Cardiac muscle cell (in vitro differentiated cells and primary cell): ENCODE data around the gene PLCXD3. TPM values are rescaled to one million over a fixed set of nuclear protein-coding genes. Genes with fewer than 3 reads are reported as not detected.

ENCODE experiments used
- DNase-seq, 2 donors: peaks; one replicate each; pipeline versions ENCODE4 v3.0.0 to v3.0.0-alpha.2; 2010 to 2017; ENCODE audit warnings: low read depth in 1 of 2, low spot score in 1 of 2
- H3K27ac ChIP-seq: fragments of 200-600 bp; sonication (generic); 2 replicates; pipeline ENCODE4 v1.5.1; 2016
- H3K27me3 ChIP-seq: fragments of 200-600 bp; sonication (generic); 2 replicates; pipeline ENCODE4 v1.6.0; 2016; ENCODE audit warnings: control low read depth
- H3K36me3 ChIP-seq: fragments of 200-600 bp; sonication (generic); 2 replicates; pipeline ENCODE4 v1.5.1; 2016; ENCODE audit warnings: control low read depth
- H3K4me1 ChIP-seq: fragments of 200-600 bp; sonication (generic); 2 replicates; pipeline ENCODE4 v1.8.1; 2017; ENCODE audit warnings: low read depth, mild to moderate bottlenecking, mixed run types
- H3K4me3 ChIP-seq: fragments of 200-600 bp; sonication (generic); 2 replicates; pipeline ENCODE4 v1.5.1; 2016; ENCODE audit warnings: mild to moderate bottlenecking
- H3K9me3 ChIP-seq: fragments of 200-600 bp; sonication (generic); 2 replicates; pipeline ENCODE4 v1.5.1; 2017; ENCODE audit warnings: low read depth, mild to moderate bottlenecking, control low read depth
- CTCF ChIP-seq: IDR thresholded peaks from 2 replicates; pipeline ENCODE4 v1.5.1; 2012; ENCODE audit warnings: low read depth, mild to moderate bottlenecking, low read length
- polyA plus RNA-seq: library from polyadenylated mRNA; unstranded; fragments of >200 nt; fragmentation: Nextera tagmentation; extraction: Ambion mirVana; gene quantifications from 2 replicates; pipeline ENCODE4 v1.2.1, GENCODE V29; 2016
- total RNA-seq: library from RNA; depleted of rRNA; stranded (reverse); fragments of >200 nt; gene quantifications from 2 replicates; pipeline ENCODE4 v1.2.3, GENCODE V29; 2016

Gene PLCXD3
- total and polyA plus RNA-seq, 2 experiments from 2014 or later, result 7.9 to 58.6 TPM

GRCh38 chr5:41524174-41524573, 13.8 kb upstream of the PLCXD3 start:
- peak; percentile 25 to 28 for DNase-seq
- no peaks in the 10 kb centered on the region for H3K27me3 ChIP-seq

GRCh38 chr5:41522193-41522786, 11.9 kb upstream of the PLCXD3 start:
- Histone ChIP-seq H3K4me1 (peaks cover 16% of the 10 kb centered on the region), H3K9me3 (no peaks in the 10 kb centered on the region), H3K27ac (no peak overlapping the region), H3K36me3 (no peaks in the 10 kb centered on the region), H3K4me3 (no peak overlapping the region), H3K27me3 (no peaks in the 10 kb centered on the region)
- TF ChIP-seq CTCF, result no peak
- DNase-seq, result no peak

More at GRCh38 chr5:41524174-41524573, 13.8 kb upstream of the PLCXD3 start:
- no peak overlapping the region for H3K27ac ChIP-seq
- H3K36me3 ChIP-seq, result no peaks in the 10 kb centered on the region
- TF ChIP-seq CTCF, result peak; percentile 39
- H3K4me3 ChIP-seq, result no peak overlapping the region
- no peaks in the 10 kb centered on the region for H3K9me3 ChIP-seq
- H3K4me1 ChIP-seq, result peaks cover 16% of the 10 kb centered on the region

GRCh38 chr5:41519801-41520200, 9.4 kb upstream of the PLCXD3 start:
- Histone ChIP-seq H3K27me3 (no peaks in the 10 kb centered on the region), H3K9me3 (no peaks in the 10 kb centered on the region), H3K4me1 (peaks cover 8% of the 10 kb centered on the region), H3K4me3 (no peak overlapping the region), H3K27ac (no peak overlapping the region), H3K36me3 (no peaks in the 10 kb centered on the region)
- TF ChIP-seq CTCF, result no peak
- DNase-seq, result peak in 1 of 2 donors; percentile 29

- no peaks in the 10 kb centered on the region for H3K9me3 ChIP-seq
- no peak overlapping the region for H3K4me3 ChIP-seq
- TF ChIP-seq CTCF, result no peak
- no peak overlapping the region for H3K27ac ChIP-seq
- H3K27me3 ChIP-seq, result no peaks in the 10 kb centered on the region
- no peaks in the 10 kb centered on the region for H3K4me1 ChIP-seq
- DNase-seq, result peak; percentile 32 to 62
- H3K36me3 ChIP-seq, result no peaks in the 10 kb centered on the region
Measured at GRCh38 chr5:41517909-41518308, 7.5 kb upstream of the PLCXD3 start.

- TF ChIP-seq CTCF, result no peak
- no peak for DNase-seq
- H3K4me1 ChIP-seq, result peaks cover 6% of the 10 kb centered on the region
- H3K36me3 ChIP-seq, result no peaks in the 10 kb centered on the region
- no peaks in the 10 kb centered on the region for H3K9me3 ChIP-seq
- no peak overlapping the region for H3K27ac ChIP-seq
- H3K4me3 ChIP-seq, result peak overlapping the region; percentile 68
- no peaks in the 10 kb centered on the region for H3K27me3 ChIP-seq
Measured at GRCh38 chr5:41511241-41511640, 840 bp upstream of the PLCXD3 start.
